HG03175 (cell line): ENCODE data around the gene CHD9NB.

ENCODE experiments used
- ATAC-seq: cut with Tn5 transposase; IDR thresholded peaks from one replicate; pipeline ENCODE4 v1.9.1; 2021; ENCODE audit warnings: mild to moderate bottlenecking, moderate library complexity; ENCODE audit not compliant: unreplicated experiment

The CHD9NB gene

GRCh38 chr16:53035176-53035942 lies 17.3 kb downstream of the CHD9NB start:
- no peak for ATAC-seq

- ATAC-seq, result no peak
These were observed 18.4 kb downstream of the CHD9NB start for GRCh38 chr16:53034306-53034705.

DNA sequence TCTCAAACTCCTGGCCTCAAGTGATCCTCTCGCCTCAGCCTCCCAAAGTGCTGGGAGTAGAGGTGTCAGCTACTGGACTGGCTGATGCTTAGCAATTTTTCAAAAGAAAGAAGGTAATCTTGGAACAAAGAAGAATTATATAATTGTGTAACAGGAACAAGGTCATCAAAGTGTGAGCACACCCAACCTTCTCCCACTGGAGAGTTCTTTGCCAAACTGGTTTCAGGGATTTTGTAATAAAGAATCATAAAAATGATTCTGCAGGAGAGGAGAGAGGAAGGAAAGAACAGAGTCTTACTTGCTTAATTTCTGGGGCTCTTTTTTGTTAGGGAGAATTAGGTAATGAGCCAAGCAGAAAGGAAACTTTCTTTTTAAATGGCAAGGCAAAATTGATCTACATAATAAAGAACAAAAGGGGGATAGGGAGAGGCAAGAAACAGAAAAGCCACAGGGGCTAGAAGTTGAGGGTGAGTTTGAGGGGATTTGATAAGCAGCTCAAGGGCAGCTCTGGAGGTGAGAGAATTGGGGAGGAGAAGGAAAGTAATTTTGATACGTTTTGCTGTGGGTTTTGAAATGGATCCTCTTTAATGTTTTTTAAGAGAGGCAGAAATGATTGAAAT lies 21.3 kb downstream of the CHD9NB start:
- ATAC-seq, result no peak

DNA sequence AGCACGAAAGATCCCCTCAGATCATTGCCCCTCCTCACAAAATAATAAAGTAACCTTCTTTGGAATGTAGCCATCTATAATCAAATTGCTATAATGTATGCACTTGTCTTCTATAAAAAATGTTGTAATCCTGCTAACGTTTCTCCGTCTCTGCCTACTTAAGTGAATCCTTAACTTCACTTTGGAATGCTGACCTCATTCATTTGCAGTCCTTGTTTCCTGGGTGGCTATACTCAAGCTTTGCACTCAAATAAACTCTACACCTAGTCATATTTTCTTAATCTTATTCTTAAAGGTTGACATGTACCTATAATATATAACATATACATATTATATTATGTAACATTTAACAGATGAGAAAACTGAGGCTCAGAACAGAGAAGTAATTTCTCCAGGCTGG lies 22.7 kb downstream of the CHD9NB start:
- ATAC-seq, result no peak

GRCh38 chr16:53024045-53024444 lies 28.7 kb downstream of the CHD9NB start:
- no peak for ATAC-seq

GRCh38 chr16:53022374-53022773 lies 30.3 kb downstream of the CHD9NB start:
- no peak for ATAC-seq

- no peak for ATAC-seq
These were observed 33.8 kb downstream of the CHD9NB start for GRCh38 chr16:53018834-53019416.

DNA sequence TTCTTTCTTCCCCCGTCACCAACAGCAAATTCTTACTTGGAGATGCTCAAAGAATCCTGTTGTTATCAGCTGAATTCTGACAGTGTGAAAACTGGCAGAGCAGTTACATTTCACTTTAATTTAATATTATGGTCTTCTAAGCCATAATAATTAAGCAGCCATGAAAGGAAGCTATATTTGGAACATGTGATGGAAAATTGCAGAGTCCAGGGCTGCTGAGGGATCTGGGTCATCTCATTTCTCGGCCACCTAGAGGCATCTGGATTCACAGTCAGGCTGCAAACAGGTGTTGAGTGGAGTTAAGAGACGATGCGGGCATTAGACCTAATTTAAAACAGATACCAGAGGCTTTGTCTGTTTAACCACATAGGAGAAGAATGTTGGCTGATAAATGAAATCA lies 38.4 kb downstream of the CHD9NB start:
- ATAC-seq, result no peak

- ATAC-seq, result no peak
These were observed 45.6 kb downstream of the CHD9NB start for GRCh38 chr16:53007095-53007494.

DNA sequence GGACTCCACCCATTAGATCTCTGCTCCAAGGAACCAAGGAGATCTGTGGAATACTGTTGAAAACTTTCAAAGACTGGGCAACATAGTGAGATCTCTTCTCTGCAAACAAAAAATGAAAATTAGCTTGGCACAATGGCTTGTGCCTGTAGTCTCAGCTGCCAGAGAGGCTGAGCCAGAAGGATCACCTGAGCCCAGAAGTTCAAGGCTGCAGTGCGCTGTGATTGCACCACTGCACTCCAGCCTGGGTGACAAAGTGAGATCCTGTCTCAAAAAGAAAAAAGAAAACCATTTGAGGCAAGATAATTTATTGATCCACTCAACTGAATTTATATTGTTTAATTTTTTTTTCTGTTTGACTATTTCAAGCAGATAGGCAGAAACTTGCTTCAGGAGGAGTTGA lies 54.8 kb downstream of the CHD9NB start:
- ATAC-seq, result no peak

DNA sequence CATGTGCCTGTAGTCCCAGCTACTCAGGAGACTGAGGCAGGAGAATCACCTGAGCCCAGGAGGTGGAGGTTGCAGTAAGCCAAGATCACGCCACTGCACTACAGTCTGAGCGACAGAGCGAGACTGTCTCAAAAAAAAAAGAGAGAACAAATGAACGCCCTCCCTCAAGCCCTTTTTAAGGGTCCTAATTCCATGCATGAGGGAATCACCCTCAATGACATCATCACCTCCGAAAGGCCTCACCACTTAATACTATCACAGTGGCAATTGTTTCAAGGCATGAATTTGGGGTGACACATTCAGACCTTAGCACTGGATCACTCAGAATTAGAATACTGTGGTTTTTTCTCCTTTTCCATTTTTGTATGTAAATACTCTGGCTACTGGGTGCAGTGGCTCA lies 57.8 kb downstream of the CHD9NB start:
- ATAC-seq, result no peak

GRCh38 chr16:52993179-52993578 lies 59.5 kb downstream of the CHD9NB start:
- no peak for ATAC-seq

DNA sequence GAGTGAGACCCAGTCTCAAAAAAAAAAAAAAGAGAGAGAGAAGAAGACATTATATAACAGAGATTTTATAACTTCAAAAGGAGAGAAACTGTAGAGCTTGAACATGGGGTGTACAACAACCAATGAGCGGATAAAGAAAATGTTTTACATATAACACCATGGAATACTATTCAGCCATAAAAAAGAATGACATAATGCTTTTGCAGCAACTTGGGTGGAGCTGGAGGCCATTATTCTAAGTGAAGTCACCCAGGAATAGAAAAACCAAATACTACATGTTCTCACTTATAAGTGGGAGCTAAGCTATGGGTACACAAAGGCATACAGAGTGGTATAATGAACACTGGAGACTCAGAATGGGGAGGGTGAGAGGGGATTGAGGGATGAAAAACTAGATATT lies 61.1 kb downstream of the CHD9NB start:
- ATAC-seq, result no peak
